Fibroblast of the aortic adventitia (primary cell): ENCODE measurements around the gene PRICKLE2. TPM values are rescaled to one million over a fixed set of nuclear protein-coding genes. Genes with fewer than 3 reads are reported as not detected.

Source experiments
- DNase-seq: peaks from one replicate; pipeline ENCODE4 v3.0.0-alpha.2; 2010; ENCODE audit warnings: low read depth
- H3K4me3 ChIP-seq: 2 replicates; pipeline ENCODE4 v1.5.1; 2011; ENCODE audit warnings: low read depth, mild to moderate bottlenecking, control low read depth, low read length, moderate library complexity
- CTCF ChIP-seq: IDR thresholded peaks from 2 replicates; pipeline ENCODE4 v1.5.1; 2011; ENCODE audit warnings: mild to moderate bottlenecking, low read length, control low read depth, inconsistent platforms; ENCODE audit not compliant: insufficient read depth
- total RNA-seq: library from RNA; depleted of rRNA; stranded (reverse); fragments of >200 nt; gene quantifications from 2 replicates; pipeline ENCODE4 v1.2.3, GENCODE V29; 2012; ENCODE audit warnings: low replicate concordance

Gene PRICKLE2
- total RNA-seq, 1 donor = 22.0 TPM

- no peak for DNase-seq
- TF ChIP-seq CTCF = no peak
- no peak overlapping the region for H3K4me3 ChIP-seq
Measured at GRCh38 chr3:64240959-64241358, 15.7 kb upstream of the PRICKLE2 start.

GRCh38 chr3:64240396-64240795 is 15.1 kb upstream of the PRICKLE2 start:
- DNase-seq = no peak
- no peak overlapping the region for H3K4me3 ChIP-seq
- no peak for TF ChIP-seq CTCF

- DNase-seq = no peak
- no peak for TF ChIP-seq CTCF
- H3K4me3 ChIP-seq = no peak overlapping the region
Measured at GRCh38 chr3:64239841-64240240, 14.6 kb upstream of the PRICKLE2 start.

GRCh38 chr3:64238971-64239667 is 13.9 kb upstream of the PRICKLE2 start:
- TF ChIP-seq CTCF = no peak
- peak; percentile 92 for DNase-seq
- no peak overlapping the region for H3K4me3 ChIP-seq

- no peak overlapping the region for H3K4me3 ChIP-seq
- TF ChIP-seq CTCF = no peak
- no peak for DNase-seq
Measured at GRCh38 chr3:64237083-64237482, 11.8 kb upstream of the PRICKLE2 start.

GRCh38 chr3:64235605-64236004 is 10.3 kb upstream of the PRICKLE2 start:
- TF ChIP-seq CTCF = no peak
- no peak overlapping the region for H3K4me3 ChIP-seq
- DNase-seq = no peak

- DNase-seq = no peak
Measured at GRCh38 chr3:64234571-64234970, 9.3 kb upstream of the PRICKLE2 start.

More at GRCh38 chr3:64234571-64234970, 9.3 kb upstream of the PRICKLE2 start:
- TF ChIP-seq CTCF = no peak
- no peak overlapping the region for H3K4me3 ChIP-seq
